Measurements from ENCODE around the gene SKIC3. TPM values are rescaled to one million over a fixed set of nuclear protein-coding genes. Genes with fewer than 3 reads are reported as not detected.

Gene SKIC3
- total RNA-seq, 2 donors from 2014 or later, result 32.1 to 39.3 TPM

DNA sequence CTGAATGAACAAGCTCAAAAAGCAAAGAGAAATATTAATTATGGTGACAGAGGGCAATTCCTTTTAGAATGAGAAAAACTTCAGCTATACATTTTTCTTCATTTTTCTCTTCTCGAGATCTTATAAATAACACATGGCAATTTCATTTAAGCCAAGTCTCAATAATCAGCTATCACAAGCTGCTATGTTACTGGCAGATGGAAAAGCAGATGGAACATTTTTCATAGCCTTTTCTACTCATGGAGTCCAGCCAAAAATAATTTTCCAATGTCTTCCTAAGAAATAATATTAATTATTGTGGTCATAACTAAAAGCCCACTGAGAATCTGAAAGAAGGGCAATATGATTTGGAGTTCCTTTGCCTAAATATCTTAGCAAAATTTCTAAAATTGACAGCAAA is 35.6 kb downstream of the SKIC3 start:
- TF ChIP-seq, protein P1, sequence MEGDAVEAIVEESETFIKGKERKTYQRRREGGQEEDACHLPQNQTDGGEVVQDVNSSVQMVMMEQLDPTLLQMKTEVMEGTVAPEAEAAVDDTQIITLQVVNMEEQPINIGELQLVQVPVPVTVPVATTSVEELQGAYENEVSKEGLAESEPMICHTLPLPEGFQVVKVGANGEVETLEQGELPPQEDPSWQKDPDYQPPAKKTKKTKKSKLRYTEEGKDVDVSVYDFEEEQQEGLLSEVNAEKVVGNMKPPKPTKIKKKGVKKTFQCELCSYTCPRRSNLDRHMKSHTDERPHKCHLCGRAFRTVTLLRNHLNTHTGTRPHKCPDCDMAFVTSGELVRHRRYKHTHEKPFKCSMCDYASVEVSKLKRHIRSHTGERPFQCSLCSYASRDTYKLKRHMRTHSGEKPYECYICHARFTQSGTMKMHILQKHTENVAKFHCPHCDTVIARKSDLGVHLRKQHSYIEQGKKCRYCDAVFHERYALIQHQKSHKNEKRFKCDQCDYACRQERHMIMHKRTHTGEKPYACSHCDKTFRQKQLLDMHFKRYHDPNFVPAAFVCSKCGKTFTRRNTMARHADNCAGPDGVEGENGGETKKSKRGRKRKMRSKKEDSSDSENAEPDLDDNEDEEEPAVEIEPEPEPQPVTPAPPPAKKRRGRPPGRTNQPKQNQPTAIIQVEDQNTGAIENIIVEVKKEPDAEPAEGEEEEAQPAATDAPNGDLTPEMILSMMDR (IDR thresholded peaks at IDR 0.05), result no peak
- no peak for DNase-seq (ENCODE audit: low spot score)
- no peak overlapping the region for H3K27ac ChIP-seq
- no peaks in the 10 kb centered on the region for H3K27me3 ChIP-seq
- no peaks in the 10 kb centered on the region for H3K9me3 ChIP-seq
- H3K36me3 ChIP-seq, result peaks cover 71% of the 10 kb centered on the region
- no peak overlapping the region for H3K4me3 ChIP-seq
- H3K4me1 ChIP-seq, result no peaks in the 10 kb centered on the region

DNA sequence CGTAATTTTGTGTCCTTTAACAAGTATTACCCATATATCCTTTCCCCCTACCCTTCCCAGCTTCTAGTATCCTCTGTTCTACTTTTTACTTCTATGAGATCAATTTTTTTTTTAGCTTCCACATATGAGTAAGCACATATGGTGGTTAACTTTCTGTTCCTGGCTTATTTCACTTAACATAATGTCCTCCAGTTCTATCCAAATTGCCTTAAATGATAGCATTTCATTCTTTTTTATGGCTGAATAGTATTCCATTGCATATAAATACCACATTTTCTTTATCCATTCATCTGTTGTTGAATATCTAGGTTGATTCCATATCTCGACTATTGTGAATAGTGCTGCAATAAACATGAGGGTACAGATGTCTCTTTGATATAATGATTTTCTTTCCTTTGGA is 36.4 kb downstream of the SKIC3 start:
- H3K4me1 ChIP-seq, result no peaks in the 10 kb centered on the region
- H3K27ac ChIP-seq, result no peak overlapping the region
- H3K36me3 ChIP-seq, result peaks cover 67% of the 10 kb centered on the region
- H3K9me3 ChIP-seq, result no peaks in the 10 kb centered on the region
- no peak for DNase-seq (ENCODE audit: low spot score)
- TF ChIP-seq, protein P1 (IDR thresholded peaks at IDR 0.05), result no peak
- H3K4me3 ChIP-seq, result no peak overlapping the region
- H3K27me3 ChIP-seq, result no peaks in the 10 kb centered on the region

GRCh38 chr5:95511606-95512005 is 43.2 kb downstream of the SKIC3 start:
- no peaks in the 10 kb centered on the region for H3K27me3 ChIP-seq
- H3K9me3 ChIP-seq, result no peaks in the 10 kb centered on the region
- no peak overlapping the region for H3K4me3 ChIP-seq
- H3K27ac ChIP-seq, result no peak overlapping the region
- TF ChIP-seq, protein P1 (IDR thresholded peaks at IDR 0.05), result no peak
- no peaks in the 10 kb centered on the region for H3K4me1 ChIP-seq
- H3K36me3 ChIP-seq, result peaks cover 79% of the 10 kb centered on the region
- no peak for DNase-seq (ENCODE audit: low spot score)

DNA sequence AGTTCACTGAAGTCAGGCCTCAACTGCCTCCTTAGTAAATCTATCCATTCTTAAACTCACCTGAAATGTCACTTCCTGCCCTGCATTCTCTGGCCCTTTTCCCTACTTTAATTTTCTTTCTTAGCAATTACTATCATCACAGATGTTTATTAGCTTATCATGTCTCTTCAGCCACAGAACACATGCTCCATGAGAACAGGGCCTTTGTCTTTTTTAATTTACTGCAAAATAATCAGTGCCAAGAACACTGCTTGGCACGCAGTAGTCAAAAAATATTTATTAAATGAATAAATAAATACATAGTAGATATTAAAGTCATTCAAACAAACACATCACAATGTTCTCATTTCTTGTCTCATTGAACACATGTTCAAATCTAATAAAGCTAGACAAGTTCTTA is 46.2 kb downstream of the SKIC3 start:
- H3K4me1 ChIP-seq, result no peaks in the 10 kb centered on the region
- no peak overlapping the region for H3K27ac ChIP-seq
- no peaks in the 10 kb centered on the region for H3K9me3 ChIP-seq
- TF ChIP-seq, protein P1 (IDR thresholded peaks at IDR 0.05), result no peak
- no peak for DNase-seq (ENCODE audit: low spot score)
- H3K4me3 ChIP-seq, result no peak overlapping the region
- H3K27me3 ChIP-seq, result no peaks in the 10 kb centered on the region
- H3K36me3 ChIP-seq, result peaks cover 81% of the 10 kb centered on the region

Other genes with a start within 250 kb of the SKIC3 start
- gene FAM81B, start 163.6 kb downstream of the SKIC3 start, total RNA-seq, result 10 to 100 TPM in 1 of 2 donors, 1 to 10 TPM in 1; 3.5 to 24.7 TPM
- gene ARSK, start 124 bp upstream of the SKIC3 start, total RNA-seq, result 1 to 10 TPM; 3.7 to 6.0 TPM
- not detected for gene GPR150, start 65.1 kb upstream of the SKIC3 start, total RNA-seq
- gene RFESD, start 91.8 kb upstream of the SKIC3 start, total RNA-seq, result 1 to 10 TPM; 1.9 to 2.5 TPM
- under 1 TPM in 1 of 2 donors, not detected in 1; 0.30 TPM for gene SPATA9, start 128.0 kb upstream of the SKIC3 start, total RNA-seq
- gene RHOBTB3, start 176.4 kb upstream of the SKIC3 start, total RNA-seq, result 10 to 100 TPM; 56.2 to 89.9 TPM

Measured in right atrium auricular region (tissue), 2 donors.